ENCODE results near the gene RAD51AP2. TPM values are rescaled to one million over a fixed set of nuclear protein-coding genes. Genes with fewer than 3 reads are reported as not detected.

Gene RAD51AP2
- total RNA-seq, 1 experiment from 2014 or later = not detected

DNA sequence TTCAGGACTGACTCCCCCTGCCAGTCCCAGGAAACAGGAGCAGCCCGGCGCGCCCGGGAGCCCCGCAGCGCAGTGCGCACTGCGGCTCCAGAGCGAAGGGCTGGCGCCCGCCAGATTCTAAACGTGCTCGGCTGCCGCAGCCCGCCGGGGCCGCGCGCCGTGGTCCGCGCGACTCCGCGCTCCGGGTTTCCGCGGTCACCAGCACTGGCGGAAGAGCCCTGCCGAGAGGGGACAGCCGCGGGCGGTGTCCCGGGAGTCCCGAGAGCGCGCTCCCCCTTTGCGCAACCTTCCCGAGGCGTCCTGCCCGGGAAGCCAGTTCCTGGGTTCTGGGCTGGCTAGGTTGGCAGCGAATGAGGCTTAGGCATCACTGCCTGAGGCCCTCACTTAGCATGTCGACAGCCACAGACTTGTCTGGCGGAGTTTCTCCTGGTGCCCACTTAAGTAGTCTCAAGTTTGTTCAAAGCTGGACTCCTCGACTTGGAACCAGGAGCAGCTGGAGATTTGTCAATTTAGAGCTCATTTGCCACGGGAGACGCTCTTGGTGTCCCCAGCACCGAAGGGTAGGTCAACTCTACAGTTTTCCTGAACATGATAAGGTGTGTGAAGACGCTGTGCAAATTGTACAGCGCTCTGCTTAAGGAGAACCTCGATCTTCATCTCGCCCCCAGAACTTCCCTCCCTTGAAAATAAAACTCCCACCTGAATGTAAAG is 20.8 kb upstream of the RAD51AP2 start:
- peaks cover 8% of the 10 kb centered on the region for H3K4me1 ChIP-seq (ENCODE audit: control insufficient read depth, insufficient read depth, low read length)
- DNase-seq (ENCODE audit: low read depth, low spot score) (no peak), ATAC-seq (peak; percentile 83)
- H3K9me3 ChIP-seq (ENCODE audit: control insufficient read depth, insufficient read depth, low read depth, low read length) = no peaks in the 10 kb centered on the region
- in situ Hi-C loops (cut with HindIII; ENCODE audit: low pct_unique_long_range_greater_than_20kb, low sequenced_read_pairs) = no loop called here
- peak overlapping the region; percentile 40 to 57 for H3K4me3 ChIP-seq (ENCODE audit: low read depth in 2 of 2, low read length in 2 of 2)
- no peak overlapping the region for H3K27ac ChIP-seq (ENCODE audit: low read length)
- no peak for TF ChIP-seq POLR2AphosphoS5 (IDR thresholded peaks at IDR 0.05; ENCODE audit: low read depth, low read length)
- TF ChIP-seq, protein P1, sequence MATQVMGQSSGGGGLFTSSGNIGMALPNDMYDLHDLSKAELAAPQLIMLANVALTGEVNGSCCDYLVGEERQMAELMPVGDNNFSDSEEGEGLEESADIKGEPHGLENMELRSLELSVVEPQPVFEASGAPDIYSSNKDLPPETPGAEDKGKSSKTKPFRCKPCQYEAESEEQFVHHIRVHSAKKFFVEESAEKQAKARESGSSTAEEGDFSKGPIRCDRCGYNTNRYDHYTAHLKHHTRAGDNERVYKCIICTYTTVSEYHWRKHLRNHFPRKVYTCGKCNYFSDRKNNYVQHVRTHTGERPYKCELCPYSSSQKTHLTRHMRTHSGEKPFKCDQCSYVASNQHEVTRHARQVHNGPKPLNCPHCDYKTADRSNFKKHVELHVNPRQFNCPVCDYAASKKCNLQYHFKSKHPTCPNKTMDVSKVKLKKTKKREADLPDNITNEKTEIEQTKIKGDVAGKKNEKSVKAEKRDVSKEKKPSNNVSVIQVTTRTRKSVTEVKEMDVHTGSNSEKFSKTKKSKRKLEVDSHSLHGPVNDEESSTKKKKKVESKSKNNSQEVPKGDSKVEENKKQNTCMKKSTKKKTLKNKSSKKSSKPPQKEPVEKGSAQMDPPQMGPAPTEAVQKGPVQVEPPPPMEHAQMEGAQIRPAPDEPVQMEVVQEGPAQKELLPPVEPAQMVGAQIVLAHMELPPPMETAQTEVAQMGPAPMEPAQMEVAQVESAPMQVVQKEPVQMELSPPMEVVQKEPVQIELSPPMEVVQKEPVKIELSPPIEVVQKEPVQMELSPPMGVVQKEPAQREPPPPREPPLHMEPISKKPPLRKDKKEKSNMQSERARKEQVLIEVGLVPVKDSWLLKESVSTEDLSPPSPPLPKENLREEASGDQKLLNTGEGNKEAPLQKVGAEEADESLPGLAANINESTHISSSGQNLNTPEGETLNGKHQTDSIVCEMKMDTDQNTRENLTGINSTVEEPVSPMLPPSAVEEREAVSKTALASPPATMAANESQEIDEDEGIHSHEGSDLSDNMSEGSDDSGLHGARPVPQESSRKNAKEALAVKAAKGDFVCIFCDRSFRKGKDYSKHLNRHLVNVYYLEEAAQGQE (IDR thresholded peaks at IDR 0.05; ENCODE audit: insufficient read depth in 1 of 2, low read depth in 2 of 2, low read length in 1 of 2) = no peak
- no peak for TF ChIP-seq SIN3A (IDR thresholded peaks at IDR 0.05; ENCODE audit: borderline replicate concordance, insufficient read depth, low read depth, low read length)
- no peak for TF ChIP-seq TCF7L2 (IDR thresholded peaks at IDR 0.05; ENCODE audit: low read depth, low read length)
- TF ChIP-seq, protein P2, sequence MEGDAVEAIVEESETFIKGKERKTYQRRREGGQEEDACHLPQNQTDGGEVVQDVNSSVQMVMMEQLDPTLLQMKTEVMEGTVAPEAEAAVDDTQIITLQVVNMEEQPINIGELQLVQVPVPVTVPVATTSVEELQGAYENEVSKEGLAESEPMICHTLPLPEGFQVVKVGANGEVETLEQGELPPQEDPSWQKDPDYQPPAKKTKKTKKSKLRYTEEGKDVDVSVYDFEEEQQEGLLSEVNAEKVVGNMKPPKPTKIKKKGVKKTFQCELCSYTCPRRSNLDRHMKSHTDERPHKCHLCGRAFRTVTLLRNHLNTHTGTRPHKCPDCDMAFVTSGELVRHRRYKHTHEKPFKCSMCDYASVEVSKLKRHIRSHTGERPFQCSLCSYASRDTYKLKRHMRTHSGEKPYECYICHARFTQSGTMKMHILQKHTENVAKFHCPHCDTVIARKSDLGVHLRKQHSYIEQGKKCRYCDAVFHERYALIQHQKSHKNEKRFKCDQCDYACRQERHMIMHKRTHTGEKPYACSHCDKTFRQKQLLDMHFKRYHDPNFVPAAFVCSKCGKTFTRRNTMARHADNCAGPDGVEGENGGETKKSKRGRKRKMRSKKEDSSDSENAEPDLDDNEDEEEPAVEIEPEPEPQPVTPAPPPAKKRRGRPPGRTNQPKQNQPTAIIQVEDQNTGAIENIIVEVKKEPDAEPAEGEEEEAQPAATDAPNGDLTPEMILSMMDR (IDR thresholded peaks at IDR 0.05) = no peak
- BruUV-seq (replicated peaks) = no TSS peak
- peaks cover 4% of the 10 kb centered on the region; the same call in 1 of the 2 replicates for H3K36me3 ChIP-seq (ENCODE audit: control insufficient read depth, insufficient read depth, low read length)
- intact Hi-C loops (cut with micrococcal nuclease; ENCODE audit: unreplicated experiment) = no loop called here
- H3K27me3 ChIP-seq (ENCODE audit: control insufficient read depth, insufficient read depth, low read length) = peaks cover 35% of the 10 kb centered on the region
- ChIA-PET CTCF (interaction anchor here (0.7 kb wide), 1 partner anchor 18 kb away, joined by 3 read pairs; no protein-coding TSS in a partner anchor), POLR2A (no interaction called here)

DNA sequence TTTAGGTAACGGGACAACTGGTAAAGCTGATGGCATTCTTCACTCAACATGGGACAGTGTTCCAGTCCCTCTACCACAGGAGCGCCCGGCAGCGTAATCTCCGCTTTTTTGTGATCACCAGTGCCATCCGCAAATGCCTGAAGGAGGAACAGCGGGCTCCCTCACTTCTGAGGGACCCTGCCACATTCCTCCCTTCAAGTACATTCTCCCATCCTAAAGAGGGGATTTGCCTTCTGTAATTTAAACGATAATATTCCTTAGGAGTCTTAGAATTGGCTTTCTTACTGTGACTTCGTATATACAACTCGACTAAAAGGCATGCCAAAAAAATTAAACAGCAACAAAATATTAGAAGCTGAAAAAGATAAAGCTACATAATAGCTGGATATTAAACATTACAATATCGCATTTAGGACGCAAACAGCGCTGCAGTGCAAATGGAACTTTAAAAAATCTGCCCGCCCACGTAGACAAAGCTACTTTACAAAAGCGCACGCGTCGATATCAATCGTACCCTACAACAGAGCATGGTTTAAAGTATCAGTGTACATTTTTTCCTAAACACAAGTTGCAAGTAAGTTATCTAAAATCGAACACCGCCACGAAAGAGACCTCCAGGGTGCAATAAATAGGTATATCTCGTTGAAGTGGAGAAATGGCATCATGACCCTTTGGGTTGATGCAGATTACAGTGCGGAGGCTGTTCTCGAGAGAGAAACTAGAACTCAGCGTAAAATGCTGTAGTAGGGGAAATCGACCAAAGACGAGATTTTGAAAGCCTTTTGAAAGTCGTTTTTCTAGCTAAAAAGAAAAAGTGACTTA is 20.0 kb upstream of the RAD51AP2 start:
- H3K9me3 ChIP-seq (ENCODE audit: control insufficient read depth, insufficient read depth, low read depth, low read length) = no peaks in the 10 kb centered on the region
- POLR2A ChIA-PET = no interaction called here
- CTCF ChIA-PET = interaction anchor here (0.5 to 0.7 kb wide), 2 partner anchors 18 to 133 kb away, joined by 3 read pairs; no protein-coding TSS in a partner anchor
- no peak for DNase-seq (ENCODE audit: low read depth, low spot score)
- H3K36me3 ChIP-seq (ENCODE audit: control insufficient read depth, insufficient read depth, low read length) = peaks cover 4% of the 10 kb centered on the region; the same call in 1 of the 2 replicates
- H3K27me3 ChIP-seq (ENCODE audit: control insufficient read depth, insufficient read depth, low read length) = peaks cover 35% of the 10 kb centered on the region
- no peak overlapping the region for H3K27ac ChIP-seq (ENCODE audit: low read length)
- peak overlapping the region; percentile 40 to 57 for H3K4me3 ChIP-seq (ENCODE audit: low read depth in 2 of 2, low read length in 2 of 2)
- intact Hi-C loops (cut with micrococcal nuclease; ENCODE audit: unreplicated experiment) = no loop called here
- peak; percentile 44 for ATAC-seq
- BruUV-seq (replicated peaks) = no TSS peak
- peaks cover 8% of the 10 kb centered on the region for H3K4me1 ChIP-seq (ENCODE audit: control insufficient read depth, insufficient read depth, low read length)
- TF ChIP-seq, protein P1 (IDR thresholded peaks at IDR 0.05; ENCODE audit: insufficient read depth in 1 of 2, low read depth in 2 of 2, low read length in 1 of 2) = no peak
- no peak for TF ChIP-seq POLR2AphosphoS5 (IDR thresholded peaks at IDR 0.05; ENCODE audit: low read depth, low read length)
- no peak for TF ChIP-seq SIN3A (IDR thresholded peaks at IDR 0.05; ENCODE audit: borderline replicate concordance, insufficient read depth, low read depth, low read length)
- in situ Hi-C loops (cut with HindIII; ENCODE audit: low pct_unique_long_range_greater_than_20kb, low sequenced_read_pairs) = no loop called here

All from Panc1 (cell line).